ENCODE measurements around the gene ERAL1.
"Not testable (repeated sequence)": the region's sequence is repeated elsewhere in the genome, so short reads cannot be mapped to it uniquely, and the experiment has no call there.

The ERAL1 gene

GRCh38 chr17:28880572-28880945, 25.7 kb downstream of the ERAL1 start:
- no peak for DNase-seq

GRCh38 chr17:28881533-28882056, 26.8 kb downstream of the ERAL1 start:
- no peak for DNase-seq

- no peak for DNase-seq
Measured at GRCh38 chr17:28882154-28882895, 27.5 kb downstream of the ERAL1 start.

- DNase-seq, result no peak
Measured at GRCh38 chr17:28883967-28884702, 29.3 kb downstream of the ERAL1 start.

GRCh38 chr17:28885363-28885762, 30.5 kb downstream of the ERAL1 start:
- no peak for DNase-seq

GRCh38 chr17:28885951-28886350, 31.1 kb downstream of the ERAL1 start:
- DNase-seq, result no peak

GRCh38 chr17:28887871-28888471, 33.2 kb downstream of the ERAL1 start:
- DNase-seq, result no peak

- no peak for DNase-seq
Measured at GRCh38 chr17:28888832-28889231, 34.0 kb downstream of the ERAL1 start.

GRCh38 chr17:28889996-28890395, 35.2 kb downstream of the ERAL1 start:
- no peak for DNase-seq

- no peak for DNase-seq
Measured at GRCh38 chr17:28891201-28891600, 36.4 kb downstream of the ERAL1 start.

GRCh38 chr17:28892024-28892423, 37.2 kb downstream of the ERAL1 start:
- DNase-seq, result no peak

- DNase-seq, result not testable (repeated sequence)
Measured at GRCh38 chr17:28893248-28894183, 38.7 kb downstream of the ERAL1 start.

- DNase-seq, result no peak
Measured at GRCh38 chr17:28895794-28896447, 41.1 kb downstream of the ERAL1 start.

- DNase-seq, result no peak
Measured at GRCh38 chr17:28896491-28896883, 41.7 kb downstream of the ERAL1 start.

GRCh38 chr17:28896884-28897768, 42.3 kb downstream of the ERAL1 start, which contains the start of gene FLOT2:
Gene FLOT2, minus strand, starts transcription at chr17:28897733. Its CDS starts 159 bp downstream, at chr17:28897574.
- DNase-seq, result peak; percentile 25 to 63 (median 53)

- no peak for DNase-seq
Measured at GRCh38 chr17:28897769-28898526, 43.1 kb downstream of the ERAL1 start.

GRCh38 chr17:28898527-28898955, 43.7 kb downstream of the ERAL1 start:
- DNase-seq, result no peak

GRCh38 chr17:28899212-28899815, 44.5 kb downstream of the ERAL1 start:
- no peak for DNase-seq

GRCh38 chr17:28900986-28901726, 46.3 kb downstream of the ERAL1 start:
- DNase-seq, result no peak

Data from activated naive CD4-positive, alpha-beta T cell (primary cell).